OCI-LY1 (cell line): ENCODE data around the gene KIF1C.

Source experiments
- H2AFZ ChIP-seq: fragments of 200-600 bp; sonication (generic), shearing (Covaris generic); 2 replicates; pipeline ENCODE4 v1.6.0; 2014; ENCODE audit warnings: antibody characterized with exemption, mild to moderate bottlenecking, low read length
- H3F3A ChIP-seq: fragments of 200-600 bp; sonication (generic), shearing (Covaris generic); 2 replicates; pipeline ENCODE4 v1.6.0; 2014; ENCODE audit warnings: mild to moderate bottlenecking, antibody characterized with exemption, low read length, moderate library complexity; ENCODE audit not compliant: insufficient read depth
- H3K27ac ChIP-seq: fragments of 200-600 bp; sonication (generic); 2 replicates; pipeline ENCODE4 v1.5.1; 2014; ENCODE audit warnings: low read length, mixed run types, mild to moderate bottlenecking, low read depth; ENCODE audit not compliant: poor library complexity, severe bottlenecking
- H3K27me3 ChIP-seq: fragments of 200-600 bp; sonication (generic); 2 replicates; pipeline ENCODE4 v1.6.0; 2014; ENCODE audit warnings: antibody characterized with exemption, mild to moderate bottlenecking, low read length, moderate library complexity; ENCODE audit not compliant: insufficient read depth
- H3K36me3 ChIP-seq: fragments of 200-600 bp; sonication (generic); 2 replicates; pipeline ENCODE4 v1.6.1; 2014; ENCODE audit warnings: mild to moderate bottlenecking, antibody characterized with exemption, low read length, moderate library complexity, mixed read lengths; ENCODE audit not compliant: insufficient read depth
- H3K4me1 ChIP-seq: fragments of 200-600 bp; sonication (generic); 2 replicates; pipeline ENCODE4 v1.5.1; 2014; ENCODE audit warnings: mild to moderate bottlenecking, low read length, moderate library complexity; ENCODE audit not compliant: insufficient read depth, severe bottlenecking
- H3K4me2 ChIP-seq: fragments of 200-600 bp; sonication (generic), shearing (Covaris generic); 2 replicates; pipeline ENCODE4 v1.6.1; 2014; ENCODE audit warnings: low read length
- H3K4me3 ChIP-seq: fragments of 200-600 bp; sonication (generic); 2 replicates; pipeline ENCODE4 v1.5.1; 2014; ENCODE audit warnings: low read length, low read depth, mild to moderate bottlenecking, mixed read lengths; ENCODE audit not compliant: poor library complexity, severe bottlenecking
- H3K79me2 ChIP-seq: fragments of 200-600 bp; shearing (Covaris generic); 2 replicates; pipeline ENCODE4 v1.6.1; 2016; ENCODE audit warnings: mixed run types, low read length, mixed read lengths; ENCODE audit not compliant: insufficient read depth
- H3K9ac ChIP-seq: fragments of 200-600 bp; sonication (generic), shearing (Covaris generic); 2 replicates; pipeline ENCODE4 v1.6.1; 2014; ENCODE audit warnings: mild to moderate bottlenecking, low read length, mixed read lengths
- H3K9me2 ChIP-seq: fragments of 200-600 bp; sonication (generic), shearing (Covaris generic); 2 replicates; pipeline ENCODE4 v1.6.1; 2014; ENCODE audit warnings: low read depth, mild to moderate bottlenecking, low read length, mixed read lengths
- H3K9me3 ChIP-seq: fragments of 200-600 bp; shearing (Covaris generic); 2 replicates; pipeline ENCODE4 v1.6.1; 2014; ENCODE audit warnings: low read length, mixed read lengths
- H4K20me1 ChIP-seq: fragments of 200-600 bp; sonication (generic), shearing (Covaris generic); 2 replicates; pipeline ENCODE4 v1.6.0; 2016; ENCODE audit warnings: mild to moderate bottlenecking, low read length; ENCODE audit not compliant: insufficient read depth
- EZH2 ChIP-seq: fragments of 200-600 bp; sonication (generic), shearing (Covaris generic); IDR thresholded peaks from 2 replicates; pipeline ENCODE4 v1.8.0; 2017; ENCODE audit warnings: borderline replicate concordance, mixed run types, mild to moderate bottlenecking, antibody characterized with exemption, low read length, moderate library complexity, mixed read lengths
- TF ChIP-seq, protein P1 (sequence below): fragments of 200-600 bp; sonication (generic), shearing (Covaris generic); IDR thresholded peaks from 2 replicates; pipeline ENCODE4 v1.5.1; 2017; ENCODE audit warnings: mild to moderate bottlenecking, antibody characterized with exemption, low read length, moderate library complexity, mixed read lengths

KIF1C gene

DNA sequence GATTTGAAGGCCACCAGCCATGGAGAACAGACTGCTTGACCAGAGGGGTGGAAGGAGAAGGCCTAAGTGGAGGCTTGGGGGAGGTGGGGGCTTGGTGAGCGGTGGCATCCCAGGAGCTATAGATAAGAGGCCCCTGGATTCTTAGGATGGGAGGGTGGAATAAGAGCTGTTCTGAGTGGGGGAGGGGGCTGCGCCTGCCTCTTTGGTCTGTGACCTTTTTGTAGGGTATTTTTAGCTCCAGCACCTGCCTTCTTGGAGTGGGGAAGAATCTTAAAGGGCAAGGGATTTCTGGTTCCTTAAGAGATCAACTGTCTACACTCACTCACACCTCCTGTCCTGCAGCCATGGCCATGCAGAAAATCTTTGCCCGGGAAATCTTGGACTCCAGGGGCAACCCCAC is 46.3 kb upstream of the KIF1C start:
- Histone ChIP-seq H3K4me3 (no peak overlapping the region), H3K79me2 (peaks cover 9% of the 10 kb centered on the region), H3K4me1 (peaks cover 23% of the 10 kb centered on the region), H3F3A (no peaks in the 10 kb centered on the region), H3K9ac (no peak overlapping the region), H3K27ac (no peak overlapping the region), H3K27me3 (no peaks in the 10 kb centered on the region), H3K36me3 (peaks cover 16% of the 10 kb centered on the region), H2AFZ (no peak overlapping the region), H3K4me2 (no peak overlapping the region), H3K9me2 (no peaks in the 10 kb centered on the region), H3K9me3 (no peaks in the 10 kb centered on the region), H4K20me1 (no peaks in the 10 kb centered on the region)
- TF ChIP-seq EZH2, result no peak
- TF ChIP-seq, protein P1, sequence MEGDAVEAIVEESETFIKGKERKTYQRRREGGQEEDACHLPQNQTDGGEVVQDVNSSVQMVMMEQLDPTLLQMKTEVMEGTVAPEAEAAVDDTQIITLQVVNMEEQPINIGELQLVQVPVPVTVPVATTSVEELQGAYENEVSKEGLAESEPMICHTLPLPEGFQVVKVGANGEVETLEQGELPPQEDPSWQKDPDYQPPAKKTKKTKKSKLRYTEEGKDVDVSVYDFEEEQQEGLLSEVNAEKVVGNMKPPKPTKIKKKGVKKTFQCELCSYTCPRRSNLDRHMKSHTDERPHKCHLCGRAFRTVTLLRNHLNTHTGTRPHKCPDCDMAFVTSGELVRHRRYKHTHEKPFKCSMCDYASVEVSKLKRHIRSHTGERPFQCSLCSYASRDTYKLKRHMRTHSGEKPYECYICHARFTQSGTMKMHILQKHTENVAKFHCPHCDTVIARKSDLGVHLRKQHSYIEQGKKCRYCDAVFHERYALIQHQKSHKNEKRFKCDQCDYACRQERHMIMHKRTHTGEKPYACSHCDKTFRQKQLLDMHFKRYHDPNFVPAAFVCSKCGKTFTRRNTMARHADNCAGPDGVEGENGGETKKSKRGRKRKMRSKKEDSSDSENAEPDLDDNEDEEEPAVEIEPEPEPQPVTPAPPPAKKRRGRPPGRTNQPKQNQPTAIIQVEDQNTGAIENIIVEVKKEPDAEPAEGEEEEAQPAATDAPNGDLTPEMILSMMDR, result no peak

DNA sequence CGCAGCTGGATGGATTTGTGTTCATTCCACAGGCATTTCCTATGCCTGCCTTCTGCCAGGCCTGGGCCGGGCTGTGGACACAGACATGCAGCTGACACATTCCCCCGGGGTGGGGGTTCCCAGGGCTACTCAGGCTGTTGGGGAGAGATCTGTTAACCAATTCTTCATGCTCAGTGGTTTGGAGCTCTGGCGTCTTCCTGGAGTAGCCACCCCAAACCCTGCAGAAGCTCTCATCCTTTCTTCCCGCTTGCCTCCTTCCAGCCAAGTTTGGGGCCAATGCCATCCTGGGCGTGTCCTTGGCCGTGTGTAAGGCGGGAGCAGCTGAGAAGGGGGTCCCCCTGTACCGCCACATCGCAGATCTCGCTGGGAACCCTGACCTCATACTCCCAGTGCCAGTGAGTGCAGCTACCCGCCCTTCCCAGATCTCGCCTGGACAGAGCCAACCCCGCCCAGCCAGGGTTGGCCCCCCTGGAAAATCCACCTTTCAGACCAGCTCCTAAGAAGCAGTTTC is 44.2 kb upstream of the KIF1C start:
- H3K9me3 ChIP-seq, result no peaks in the 10 kb centered on the region
- H3K4me3 ChIP-seq, result no peak overlapping the region
- no peaks in the 10 kb centered on the region for H3K9me2 ChIP-seq
- no peaks in the 10 kb centered on the region for H3K36me3 ChIP-seq
- H3K9ac ChIP-seq, result no peak overlapping the region
- no peaks in the 10 kb centered on the region for H3F3A ChIP-seq
- no peak overlapping the region for H3K4me2 ChIP-seq
- peaks cover 17% of the 10 kb centered on the region for H3K4me1 ChIP-seq
- H3K27ac ChIP-seq, result no peak overlapping the region
- no peak overlapping the region for H2AFZ ChIP-seq
- no peaks in the 10 kb centered on the region for H3K79me2 ChIP-seq
- TF ChIP-seq, protein P1, result no peak
- no peaks in the 10 kb centered on the region for H3K27me3 ChIP-seq
- H4K20me1 ChIP-seq, result no peaks in the 10 kb centered on the region

DNA sequence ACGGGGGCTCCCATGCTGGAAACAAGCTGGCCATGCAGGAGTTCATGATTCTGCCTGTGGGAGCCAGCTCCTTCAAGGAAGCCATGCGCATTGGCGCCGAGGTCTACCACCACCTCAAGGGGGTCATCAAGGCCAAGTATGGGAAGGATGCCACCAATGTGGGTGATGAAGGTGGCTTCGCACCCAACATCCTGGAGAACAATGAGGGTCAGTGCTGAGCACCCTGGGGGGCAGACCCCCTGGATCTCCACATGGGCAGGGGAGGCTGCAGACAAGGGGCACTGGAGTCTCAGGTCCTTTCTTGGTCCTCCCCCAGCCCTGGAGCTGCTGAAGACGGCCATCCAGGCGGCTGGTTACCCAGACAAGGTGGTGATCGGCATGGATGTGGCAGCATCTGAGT is 42.7 kb upstream of the KIF1C start:
- Histone ChIP-seq H3K4me3 (no peak overlapping the region), H4K20me1 (no peaks in the 10 kb centered on the region), H2AFZ (no peak overlapping the region), H3K27me3 (no peaks in the 10 kb centered on the region), H3K4me1 (peaks cover 12% of the 10 kb centered on the region), H3K79me2 (no peaks in the 10 kb centered on the region), H3K36me3 (peaks cover 10% of the 10 kb centered on the region), H3K9me2 (no peaks in the 10 kb centered on the region), H3F3A (no peaks in the 10 kb centered on the region), H3K9ac (no peak overlapping the region), H3K4me2 (no peak overlapping the region), H3K27ac (no peak overlapping the region), H3K9me3 (no peaks in the 10 kb centered on the region)
- TF ChIP-seq, protein P1, result no peak
- TF ChIP-seq EZH2, result no peak
